ENCODE measurements around the gene FRRS1L.

GRCh38 chr9:109092587-109092986, 74.5 kb downstream of the FRRS1L start:
- TF ChIP-seq POLR2AphosphoS5 (IDR thresholded peaks at IDR 0.05) = no peak
- TF ChIP-seq POLR2A (IDR thresholded peaks at IDR 0.05) = no peak
